OCI-LY7 (cell line): Measurements from ENCODE around the gene CDK12. TPM values are rescaled to one million over a fixed set of nuclear protein-coding genes. Genes with fewer than 3 reads are reported as not detected.

Source experiments
- BruUV-seq: library from RNA; stranded (reverse); fragments of 400-500 nt; replicated peaks from 2 replicates; lab custom pipeline; 2021; lab: Mats Ljungman, UMichigan
- CTCF ChIA-PET: fragments of 300-600 bp; sonication (Branson Sonifier 250); formaldehyde crosslinking; loops from one replicate; lab custom pipeline; 2022; ENCODE audit warnings: antibody characterized with exemption; ENCODE audit not compliant: unreplicated experiment; lab: Charles Lee
- POLR2A ChIA-PET: fragments of 300-600 bp; sonication (Branson Sonifier 250); formaldehyde crosslinking; loops from one replicate; lab custom pipeline; 2022; ENCODE audit warnings: antibody characterized with exemption; lab: Charles Lee
- DNase-seq: peaks from one replicate; pipeline ENCODE4 v3.0.0-alpha.2; 2015; ENCODE audit warnings: low spot score
- H2AFZ ChIP-seq: fragments of 200-600 bp; sonication (generic), shearing (Covaris generic); 2 replicates; pipeline ENCODE4 v1.6.1; 2014; ENCODE audit warnings: mild to moderate bottlenecking, antibody characterized with exemption, low read length, moderate library complexity
- H3K27ac ChIP-seq: fragments of 200-600 bp; sonication (generic); 2 replicates; pipeline ENCODE4 v1.5.1; 2014; ENCODE audit warnings: mixed run types, low read depth, mild to moderate bottlenecking, moderate library complexity, low read length, inconsistent platforms; ENCODE audit not compliant: poor library complexity, severe bottlenecking
- H3K36me3 ChIP-seq: fragments of 200-600 bp; sonication (generic); 2 replicates; pipeline ENCODE4 v1.6.1; 2014; ENCODE audit warnings: mild to moderate bottlenecking, antibody characterized with exemption, low read length, moderate library complexity, mixed read lengths; ENCODE audit not compliant: insufficient read depth
- H3K4me1 ChIP-seq: fragments of 200-600 bp; sonication (generic); 2 replicates; pipeline ENCODE4 v1.5.1; 2014; ENCODE audit warnings: mild to moderate bottlenecking, low read length; ENCODE audit not compliant: insufficient read depth, poor library complexity, severe bottlenecking
- H3K4me2 ChIP-seq: fragments of 200-600 bp; sonication (generic); 2 replicates; pipeline ENCODE4 v1.6.1; 2014; ENCODE audit warnings: mild to moderate bottlenecking, low read length
- H3K4me3 ChIP-seq: fragments of 200-600 bp; sonication (generic); 2 replicates; pipeline ENCODE4 v1.5.1; 2014; ENCODE audit warnings: mild to moderate bottlenecking, low read depth, low read length; ENCODE audit not compliant: poor library complexity, severe bottlenecking
- H3K79me2 ChIP-seq: fragments of 200-600 bp; sonication (generic); 2 replicates; pipeline ENCODE4 v1.6.1; 2016; ENCODE audit warnings: low read depth, mild to moderate bottlenecking, low read length, moderate library complexity, mixed read lengths; ENCODE audit not compliant: insufficient read depth
- H3K9me2 ChIP-seq: fragments of 200-600 bp; sonication (generic); 2 replicates; pipeline ENCODE4 v1.6.1; 2016; ENCODE audit warnings: mild to moderate bottlenecking, low read length, mixed read lengths; ENCODE audit not compliant: insufficient read depth
- H3K9me3 ChIP-seq: fragments of 200-600 bp; sonication (generic); 2 replicates; pipeline ENCODE4 v1.6.1; 2014; ENCODE audit warnings: mild to moderate bottlenecking, mixed run types, low read length, mixed read lengths
- H4K20me1 ChIP-seq: fragments of 200-600 bp; sonication (generic); 2 replicates; pipeline ENCODE4 v1.6.1; 2014; ENCODE audit warnings: mild to moderate bottlenecking, antibody characterized with exemption, low read length, moderate library complexity, mixed read lengths; ENCODE audit not compliant: insufficient read depth
- EZH2phosphoT487 ChIP-seq: fragments of 200-600 bp; sonication (generic); IDR thresholded peaks from 2 replicates; pipeline ENCODE4 v1.6.1; 2018; ENCODE audit warnings: low read depth, borderline replicate concordance, mild to moderate bottlenecking, mixed run types, antibody characterized with exemption, low read length, moderate library complexity, mixed read lengths
- intact Hi-C: fragments of 100-400 bp; cut with micrococcal nuclease; formaldehyde crosslinking; loops from one replicate; pipeline ENCODE4 v1.10.0; 2022; ENCODE audit not compliant: unreplicated experiment
- total RNA-seq, 2 experiments: library from RNA; depleted of rRNA in 1 of 2; stranded (reverse); fragments of >200 nt in 1 of 2; shearing (Covaris generic) in 1 of 2; gene quantifications; 2 replicates each; pipeline ENCODE4 v1.2.3, GENCODE V29; 2014 to 2022
- TF ChIP-seq, protein P1 (sequence below): fragments of 200-600 bp; sonication (generic); conservative IDR thresholded peaks from 2 replicates; pipeline ENCODE4 v1.5.1; 2014; ENCODE audit warnings: mild to moderate bottlenecking, antibody characterized with exemption, low read length, moderate library complexity, mixed read lengths

The CDK12 gene
- total RNA-seq, 2 experiments from 2014 or later = 72.0 to 89.5 TPM

GRCh38 chr17:39564211-39564848 is 103.0 kb downstream of the CDK12 start:
- TF ChIP-seq, protein P1, sequence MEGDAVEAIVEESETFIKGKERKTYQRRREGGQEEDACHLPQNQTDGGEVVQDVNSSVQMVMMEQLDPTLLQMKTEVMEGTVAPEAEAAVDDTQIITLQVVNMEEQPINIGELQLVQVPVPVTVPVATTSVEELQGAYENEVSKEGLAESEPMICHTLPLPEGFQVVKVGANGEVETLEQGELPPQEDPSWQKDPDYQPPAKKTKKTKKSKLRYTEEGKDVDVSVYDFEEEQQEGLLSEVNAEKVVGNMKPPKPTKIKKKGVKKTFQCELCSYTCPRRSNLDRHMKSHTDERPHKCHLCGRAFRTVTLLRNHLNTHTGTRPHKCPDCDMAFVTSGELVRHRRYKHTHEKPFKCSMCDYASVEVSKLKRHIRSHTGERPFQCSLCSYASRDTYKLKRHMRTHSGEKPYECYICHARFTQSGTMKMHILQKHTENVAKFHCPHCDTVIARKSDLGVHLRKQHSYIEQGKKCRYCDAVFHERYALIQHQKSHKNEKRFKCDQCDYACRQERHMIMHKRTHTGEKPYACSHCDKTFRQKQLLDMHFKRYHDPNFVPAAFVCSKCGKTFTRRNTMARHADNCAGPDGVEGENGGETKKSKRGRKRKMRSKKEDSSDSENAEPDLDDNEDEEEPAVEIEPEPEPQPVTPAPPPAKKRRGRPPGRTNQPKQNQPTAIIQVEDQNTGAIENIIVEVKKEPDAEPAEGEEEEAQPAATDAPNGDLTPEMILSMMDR = no peak
- TF ChIP-seq EZH2phosphoT487 = no peak
- intact Hi-C loops = no loop called here
- Histone ChIP-seq H3K9me2 (no peaks in the 10 kb centered on the region), H3K9me3 (no peaks in the 10 kb centered on the region), H2AFZ (no peak overlapping the region), H3K79me2 (no peaks in the 10 kb centered on the region), H3K27ac (no peak overlapping the region), H3K36me3 (peaks cover 15% of the 10 kb centered on the region; the same call in 1 of the 2 replicates), H3K4me2 (no peak overlapping the region), H4K20me1 (no peaks in the 10 kb centered on the region), H3K4me3 (no peak overlapping the region), H3K4me1 (no peaks in the 10 kb centered on the region)
- POLR2A ChIA-PET = interaction anchor here (0.6 kb wide), 1 partner anchor 708 kb away, joined by 3 read pairs; no protein-coding TSS in a partner anchor
- CTCF ChIA-PET = interaction anchor here (0.6 kb wide), 1 partner anchor 166 kb away, joined by 5 read pairs; no protein-coding TSS in a partner anchor
- no peak for DNase-seq
- BruUV-seq = no TSS peak

DNA sequence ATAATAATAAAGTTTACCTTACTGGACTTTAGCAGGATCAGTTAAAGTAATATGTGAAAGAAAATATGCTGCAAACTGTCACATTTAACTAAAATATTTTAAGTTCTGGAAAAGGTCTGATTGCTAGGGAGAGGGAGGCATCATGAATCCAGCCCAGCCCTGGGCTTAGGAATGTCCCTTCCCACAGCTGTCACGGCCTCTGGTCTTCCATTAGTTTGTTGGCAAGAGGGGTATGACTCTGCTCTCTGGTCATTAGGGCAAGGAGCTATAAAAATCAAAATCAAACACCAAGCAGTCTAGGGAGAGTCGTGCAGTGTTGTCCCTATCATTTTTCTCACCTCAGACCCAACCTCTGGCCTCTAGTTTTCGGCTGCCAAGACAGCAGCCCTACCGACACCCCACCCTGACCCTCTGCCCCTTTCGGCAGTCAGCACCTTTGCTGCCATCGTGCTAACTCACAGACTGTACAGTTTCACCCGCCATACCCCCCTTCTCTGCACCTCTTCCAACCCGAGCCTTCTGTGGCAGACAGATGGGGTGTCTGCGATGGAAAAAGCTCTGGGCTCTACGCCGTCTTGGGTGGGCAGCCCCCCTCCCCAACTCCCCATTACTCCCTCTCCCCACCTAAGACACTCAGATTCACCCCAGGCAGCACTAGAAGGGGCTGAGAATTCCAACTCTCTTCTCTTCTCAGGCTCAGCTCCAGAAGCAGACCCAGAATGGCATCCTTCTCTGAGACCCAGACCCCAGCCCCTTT is 105.0 kb downstream of the CDK12 start:
- DNase-seq = no peak
- H3K36me3 ChIP-seq = peaks cover 26% of the 10 kb centered on the region
- H3K4me3 ChIP-seq = no peak overlapping the region
- no peak overlapping the region for H2AFZ ChIP-seq
- H3K9me2 ChIP-seq = no peaks in the 10 kb centered on the region
- no peaks in the 10 kb centered on the region for H3K79me2 ChIP-seq
- no peaks in the 10 kb centered on the region for H3K4me1 ChIP-seq
- intact Hi-C loops = no loop called here
- no peak overlapping the region for H3K4me2 ChIP-seq
- no TSS peak for BruUV-seq
- TF ChIP-seq, protein P1 = no peak
- TF ChIP-seq EZH2phosphoT487 = no peak
- ChIA-PET CTCF (no interaction called here), POLR2A (interaction anchor here (0.6 to 0.9 kb wide), 2 partner anchors 17 to 1690 kb away, joined by 3 to 4 read pairs; no protein-coding TSS in a partner anchor)
- H4K20me1 ChIP-seq = no peaks in the 10 kb centered on the region
- H3K27ac ChIP-seq = no peak overlapping the region
- no peaks in the 10 kb centered on the region for H3K9me3 ChIP-seq
